ENCODE measurements around the gene GSTM5.

The GSTM5 gene

DNA sequence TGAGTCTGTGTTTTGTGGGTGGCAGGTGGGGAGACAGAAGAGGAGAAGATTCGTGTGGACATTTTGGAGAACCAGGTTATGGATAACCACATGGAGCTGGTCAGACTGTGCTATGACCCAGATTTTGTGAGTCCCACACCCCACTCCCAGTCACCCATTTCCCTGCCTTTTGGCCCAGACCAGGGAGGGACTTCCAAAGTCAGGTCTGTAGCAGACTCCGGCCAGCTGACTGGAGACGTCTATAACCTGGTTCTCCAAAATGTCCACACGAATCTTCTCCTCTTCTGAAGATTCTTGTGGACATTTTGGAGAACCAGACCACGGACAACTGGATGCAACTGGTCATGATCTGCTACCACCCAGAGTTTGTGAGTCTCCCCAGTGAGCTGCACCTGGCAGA, 1.6 kb downstream of the GSTM5 start:
- H3K36me3 Mint-ChIP-seq: no peaks in the 10 kb centered on the region
- no peak overlapping the region for H3K27ac Mint-ChIP-seq
- DNase-seq: no peak
- H3K4me3 Mint-ChIP-seq: no peak overlapping the region
- CTCF ChIA-PET: no interaction called here
- H3K27me3 Mint-ChIP-seq: peaks cover 52% of the 10 kb centered on the region
- no peaks in the 10 kb centered on the region for H3K4me1 Mint-ChIP-seq
- H3K9me3 Mint-ChIP-seq: peaks cover 8% of the 10 kb centered on the region

- Mint-ChIP-seq H3K36me3 (no peaks in the 10 kb centered on the region), H3K9me3 (no peaks in the 10 kb centered on the region), H3K4me3 (no peak overlapping the region), H3K27me3 (peaks cover 52% of the 10 kb centered on the region), H3K27ac (no peak overlapping the region), H3K4me1 (no peaks in the 10 kb centered on the region)
- CTCF ChIA-PET: no interaction called here
- DNase-seq: no peak
Measured at GRCh38 chr1:109714661-109715372, 2.8 kb downstream of the GSTM5 start.

DNA sequence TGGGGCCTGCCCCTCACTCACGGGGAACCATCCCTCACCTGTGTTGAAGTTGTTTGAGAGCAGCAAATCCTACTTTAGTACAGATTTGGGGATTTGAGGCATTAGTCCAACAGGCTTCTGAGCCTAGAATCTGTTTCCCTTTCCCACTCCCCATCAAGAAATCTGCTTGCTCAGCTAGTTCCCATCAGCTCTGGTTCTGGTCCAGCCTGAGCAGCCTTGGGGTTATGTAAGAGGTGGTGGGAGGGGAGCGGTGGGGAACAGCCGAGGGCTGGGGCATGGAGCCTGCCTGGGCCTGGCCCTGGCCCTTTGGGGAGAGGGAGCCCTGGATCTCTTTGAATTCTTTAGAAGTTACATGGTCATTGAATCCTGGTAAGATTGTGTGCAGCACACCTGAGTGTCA, 4.1 kb downstream of the GSTM5 start:
- no peak for DNase-seq
- Mint-ChIP-seq H3K9me3 (no peaks in the 10 kb centered on the region), H3K27me3 (peaks cover 52% of the 10 kb centered on the region), H3K27ac (no peak overlapping the region), H3K36me3 (no peaks in the 10 kb centered on the region), H3K4me1 (no peaks in the 10 kb centered on the region), H3K4me3 (no peak overlapping the region)
- CTCF ChIA-PET: interaction anchor here (1.3 to 2.1 kb wide), 2 partner anchors 67 to 76 kb away, joined by 3 to 10 read pairs; no protein-coding TSS in a partner anchor

- Mint-ChIP-seq H3K9me3 (no peaks in the 10 kb centered on the region), H3K4me3 (no peak overlapping the region), H3K27ac (no peak overlapping the region), H3K36me3 (no peaks in the 10 kb centered on the region), H3K27me3 (peaks cover 54% of the 10 kb centered on the region), H3K4me1 (no peaks in the 10 kb centered on the region)
- CTCF ChIA-PET: interaction anchor here (0.9 to 2.1 kb wide), 3 partner anchors 56 to 77 kb away, joined by 3 to 10 read pairs (median 3); no protein-coding TSS in a partner anchor
- DNase-seq: no peak
Measured at GRCh38 chr1:109716570-109717090, 4.6 kb downstream of the GSTM5 start.

GRCh38 chr1:109717729-109718128, 5.7 kb downstream of the GSTM5 start:
- H3K9me3 Mint-ChIP-seq: no peaks in the 10 kb centered on the region
- peaks cover 46% of the 10 kb centered on the region for H3K27me3 Mint-ChIP-seq
- H3K27ac Mint-ChIP-seq: no peak overlapping the region
- no peak overlapping the region for H3K4me3 Mint-ChIP-seq
- no peak for DNase-seq
- H3K4me1 Mint-ChIP-seq: no peaks in the 10 kb centered on the region
- H3K36me3 Mint-ChIP-seq: no peaks in the 10 kb centered on the region
- CTCF ChIA-PET: interaction anchor here (0.7 to 2.1 kb wide), 4 partner anchors 55 to 78 kb away, joined by 3 to 10 read pairs (median 3); no protein-coding TSS in a partner anchor

- CTCF ChIA-PET: interaction anchor here (1.3 kb wide), 1 partner anchor 68 kb away, joined by 3 read pairs; no protein-coding TSS in a partner anchor
- H3K27ac Mint-ChIP-seq: no peak overlapping the region
- H3K9me3 Mint-ChIP-seq: no peaks in the 10 kb centered on the region
- no peaks in the 10 kb centered on the region for H3K4me1 Mint-ChIP-seq
- H3K36me3 Mint-ChIP-seq: no peaks in the 10 kb centered on the region
- DNase-seq: no peak
- H3K4me3 Mint-ChIP-seq: no peak overlapping the region
- peaks cover 42% of the 10 kb centered on the region for H3K27me3 Mint-ChIP-seq
Measured at GRCh38 chr1:109718495-109718894, 6.4 kb downstream of the GSTM5 start.

DNA sequence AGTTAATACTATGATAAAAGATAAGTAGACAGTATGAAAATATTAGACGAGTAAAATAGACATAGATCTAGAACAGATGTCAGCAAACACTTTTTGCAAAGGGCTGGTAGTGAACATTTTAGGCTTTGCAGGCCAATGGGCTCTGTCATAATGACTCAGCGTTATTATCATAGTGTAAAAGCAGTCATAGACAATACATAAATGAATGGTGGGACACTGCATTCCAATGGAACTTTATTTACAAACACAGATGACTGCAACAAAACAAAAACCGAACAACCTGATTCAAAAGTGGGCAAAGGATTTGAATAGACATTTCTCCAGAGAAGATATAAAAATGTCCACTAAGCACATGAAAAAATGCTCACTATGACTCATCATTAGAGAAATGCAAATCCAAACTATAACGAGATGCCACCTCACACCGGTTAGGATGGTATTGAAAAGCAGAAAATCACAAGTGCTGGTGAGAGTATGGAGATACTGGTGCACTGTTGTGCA, 7.3 kb downstream of the GSTM5 start:
- Mint-ChIP-seq H3K27me3 (peaks cover 35% of the 10 kb centered on the region), H3K9me3 (no peaks in the 10 kb centered on the region), H3K4me3 (no peak overlapping the region), H3K4me1 (no peaks in the 10 kb centered on the region), H3K36me3 (no peaks in the 10 kb centered on the region), H3K27ac (no peak overlapping the region)
- CTCF ChIA-PET: no interaction called here
- DNase-seq: no peak

GRCh38 chr1:109721042-109721441, 9.0 kb downstream of the GSTM5 start:
- DNase-seq: no peak
- CTCF ChIA-PET: no interaction called here
- no peaks in the 10 kb centered on the region for H3K36me3 Mint-ChIP-seq
- H3K27ac Mint-ChIP-seq: no peak overlapping the region
- no peak overlapping the region for H3K4me3 Mint-ChIP-seq
- peaks cover 29% of the 10 kb centered on the region for H3K27me3 Mint-ChIP-seq
- H3K9me3 Mint-ChIP-seq: no peaks in the 10 kb centered on the region
- H3K4me1 Mint-ChIP-seq: no peaks in the 10 kb centered on the region

DNA sequence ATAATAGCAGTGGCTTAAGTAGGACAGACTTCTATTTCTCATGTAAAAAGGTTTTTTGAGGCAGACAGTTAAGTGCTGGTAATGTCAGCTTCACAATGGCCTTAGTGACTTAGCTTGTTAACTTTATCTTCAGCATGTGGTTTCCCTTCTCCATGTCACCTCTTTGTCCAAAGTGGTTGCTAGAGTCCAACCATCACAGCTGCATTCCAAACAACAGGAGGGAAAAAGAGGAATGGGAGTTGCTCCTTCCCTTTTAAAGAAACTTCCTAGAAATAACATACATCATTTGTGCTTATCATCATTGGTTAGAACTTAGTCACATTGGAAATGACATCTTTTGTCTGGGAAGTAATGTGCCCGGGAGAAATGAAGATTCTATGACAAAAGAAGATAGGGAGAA, 9.9 kb downstream of the GSTM5 start:
- no peaks in the 10 kb centered on the region for H3K9me3 Mint-ChIP-seq
- H3K4me1 Mint-ChIP-seq: no peaks in the 10 kb centered on the region
- CTCF ChIA-PET: no interaction called here

DNA sequence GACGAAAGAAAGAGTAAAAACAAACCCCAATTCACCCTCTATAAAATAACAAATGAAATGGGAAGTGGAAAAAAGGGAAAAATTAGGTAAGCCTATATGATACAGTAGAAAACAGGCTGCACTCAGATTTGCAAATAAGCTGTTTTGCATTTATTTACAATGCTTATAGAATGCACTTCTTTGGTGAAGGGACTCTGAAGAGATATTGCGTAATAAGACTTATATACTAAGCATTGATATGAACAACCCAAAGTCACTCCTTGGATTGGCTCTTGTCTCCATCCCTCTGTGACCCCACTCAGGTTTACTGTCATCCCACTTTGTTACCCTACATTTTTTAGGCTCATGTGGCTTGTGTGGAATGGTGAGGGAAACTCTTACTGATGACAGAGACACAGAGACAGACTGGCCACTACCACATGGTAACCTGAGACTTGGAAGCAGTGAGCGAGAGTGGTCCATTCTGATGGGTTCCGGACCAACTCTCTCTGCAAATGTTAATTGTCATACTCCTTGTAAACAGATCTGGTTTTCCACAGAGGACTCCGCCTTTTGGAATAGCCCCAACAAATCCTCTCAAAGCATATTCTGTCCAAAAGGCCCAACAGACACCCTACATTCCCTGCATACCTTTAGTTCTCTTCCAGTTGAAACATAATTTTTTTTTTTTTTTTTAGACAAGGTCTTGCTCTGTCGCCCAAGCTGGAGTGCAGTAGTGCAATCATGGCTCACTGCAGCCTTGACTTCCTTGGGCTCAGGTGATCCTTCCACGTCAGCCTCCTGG, 11.0 kb downstream of the GSTM5 start:
- no peak for DNase-seq
- H3K36me3 Mint-ChIP-seq: no peaks in the 10 kb centered on the region
- H3K27ac Mint-ChIP-seq: no peak overlapping the region
- H3K9me3 Mint-ChIP-seq: no peaks in the 10 kb centered on the region
- peaks cover 20% of the 10 kb centered on the region for H3K27me3 Mint-ChIP-seq
- no peak overlapping the region for H3K4me3 Mint-ChIP-seq
- CTCF ChIA-PET: interaction anchor here (1.0 kb wide), 1 partner anchor 11 kb away, joined by 3 read pairs; no protein-coding TSS in a partner anchor
- H3K4me1 Mint-ChIP-seq: no peaks in the 10 kb centered on the region

More for the DNA sequence above, 9.9 kb downstream of the GSTM5 start:
- no peak for DNase-seq
- Mint-ChIP-seq H3K4me3 (no peak overlapping the region), H3K27ac (no peak overlapping the region), H3K27me3 (peaks cover 26% of the 10 kb centered on the region), H3K36me3 (no peaks in the 10 kb centered on the region)

DNA sequence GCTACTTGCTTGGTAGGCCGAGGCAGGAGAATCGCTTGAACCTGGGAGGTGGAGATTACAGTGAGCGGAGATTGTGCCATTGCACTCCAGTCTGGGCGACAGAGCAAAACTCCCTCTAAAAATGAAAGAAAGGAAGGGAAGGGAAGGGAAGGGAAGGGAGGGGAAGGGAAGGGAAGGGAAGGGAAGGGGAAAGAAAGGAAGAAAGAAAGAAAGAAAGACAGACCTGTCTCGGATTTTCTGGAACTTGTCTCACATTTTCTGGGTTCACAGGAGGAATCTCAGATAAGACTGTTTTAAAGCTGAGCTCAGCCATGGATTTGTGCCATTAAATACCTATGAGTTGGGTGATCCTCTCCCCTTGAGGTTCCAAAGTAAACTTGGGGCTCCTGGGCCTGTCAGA, 12.9 kb downstream of the GSTM5 start:
- peaks cover 30% of the 10 kb centered on the region for H3K27me3 Mint-ChIP-seq
- no peaks in the 10 kb centered on the region for H3K9me3 Mint-ChIP-seq
- H3K36me3 Mint-ChIP-seq: no peaks in the 10 kb centered on the region
- DNase-seq: no peak
- H3K4me3 Mint-ChIP-seq: no peak overlapping the region
- H3K4me1 Mint-ChIP-seq: no peaks in the 10 kb centered on the region
- CTCF ChIA-PET: no interaction called here
- H3K27ac Mint-ChIP-seq: no peak overlapping the region

- H3K4me3 Mint-ChIP-seq: no peak overlapping the region
- H3K9me3 Mint-ChIP-seq: no peaks in the 10 kb centered on the region
- no peak overlapping the region for H3K27ac Mint-ChIP-seq
- no peak for DNase-seq
- no peaks in the 10 kb centered on the region for H3K4me1 Mint-ChIP-seq
- H3K27me3 Mint-ChIP-seq: peaks cover 34% of the 10 kb centered on the region
- CTCF ChIA-PET: no interaction called here
- H3K36me3 Mint-ChIP-seq: no peaks in the 10 kb centered on the region
Measured at GRCh38 chr1:109725510-109725909, 13.5 kb downstream of the GSTM5 start.

DNA sequence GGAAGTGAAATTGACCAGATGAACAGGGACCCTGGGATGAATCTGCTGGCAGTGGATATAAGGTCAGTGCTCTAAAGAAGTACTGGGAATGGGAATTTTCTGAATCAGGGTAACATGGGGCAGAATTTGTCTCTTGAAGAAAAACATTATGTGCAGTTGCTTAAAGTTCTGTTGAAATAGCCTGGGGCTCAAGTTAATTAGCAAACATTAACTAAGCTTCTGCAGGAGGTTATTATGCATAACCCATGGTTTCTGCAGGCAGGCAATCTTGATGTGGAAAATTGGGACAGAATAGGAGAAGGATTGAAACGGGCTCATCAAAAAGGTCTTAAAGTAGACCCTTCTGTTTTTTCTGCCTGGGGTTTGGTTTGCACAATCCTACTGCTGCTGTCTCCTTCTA, 14.0 kb downstream of the GSTM5 start:
- DNase-seq: no peak
- CTCF ChIA-PET: no interaction called here
- H3K27me3 Mint-ChIP-seq: peaks cover 34% of the 10 kb centered on the region
- H3K4me3 Mint-ChIP-seq: no peak overlapping the region
- H3K9me3 Mint-ChIP-seq: no peaks in the 10 kb centered on the region
- no peaks in the 10 kb centered on the region for H3K4me1 Mint-ChIP-seq
- H3K36me3 Mint-ChIP-seq: no peaks in the 10 kb centered on the region
- H3K27ac Mint-ChIP-seq: no peak overlapping the region

GRCh38 chr1:109726728-109727373, 14.8 kb downstream of the GSTM5 start:
- no peak overlapping the region for H3K4me3 Mint-ChIP-seq
- H3K9me3 Mint-ChIP-seq: no peaks in the 10 kb centered on the region
- no peak overlapping the region for H3K27ac Mint-ChIP-seq
- peaks cover 32% of the 10 kb centered on the region for H3K27me3 Mint-ChIP-seq
- H3K36me3 Mint-ChIP-seq: no peaks in the 10 kb centered on the region
- DNase-seq: no peak
- CTCF ChIA-PET: interaction anchor here (0.8 kb wide), 1 partner anchor 257 kb away, joined by 4 read pairs; no protein-coding TSS in a partner anchor
- H3K4me1 Mint-ChIP-seq: no peaks in the 10 kb centered on the region
